Activated naive CD8-positive, alpha-beta T cell treated with anti-CD3 and anti-CD28 coated beads, Interleukin-2, amount 10 ng/mL, durations not matched to agents 7 days and 5 days (primary cell): ENCODE data around the gene ZDHHC13. TPM values are rescaled to one million over a fixed set of nuclear protein-coding genes. Genes with fewer than 3 reads are reported as not detected.

Source experiments
- ATAC-seq: fragments of 150-1000 bp; cut with Tn5 transposase; one replicate; pipeline ENCODE4 v1.10.0; 2021; ENCODE audit warnings: low read depth, moderate library complexity
- POLR2A ChIA-PET: fragments of 350-600 bp; sonication (Branson Sonifier 250); formaldehyde crosslinking; loops from one replicate; lab custom pipeline; 2021; ENCODE audit warnings: antibody characterized with exemption; lab: Charles Lee
- DNase-seq: peaks from one replicate; pipeline ENCODE4 v3.0.0; 2021
- H3K27ac Mint-ChIP-seq: one replicate; pipeline ENCODE4 v1.8.0; 2022; ENCODE audit warnings: mild to moderate bottlenecking, mixed read lengths
- H3K27me3 Mint-ChIP-seq: one replicate; pipeline ENCODE4 v1.8.0; 2022; ENCODE audit warnings: mild to moderate bottlenecking, moderate library complexity, mixed read lengths
- H3K36me3 Mint-ChIP-seq: one replicate; pipeline ENCODE4 v1.8.0; 2021; ENCODE audit warnings: mild to moderate bottlenecking, mixed read lengths
- H3K4me1 Mint-ChIP-seq: one replicate; pipeline ENCODE4 v1.8.0; 2021; ENCODE audit warnings: mixed read lengths
- H3K4me3 Mint-ChIP-seq: one replicate; pipeline ENCODE4 v1.8.0; 2022; ENCODE audit warnings: mild to moderate bottlenecking, moderate library complexity, mixed read lengths
- H3K9me3 Mint-ChIP-seq: one replicate; pipeline ENCODE4 v1.8.0; 2021; ENCODE audit warnings: mixed read lengths
- total RNA-seq, 2 experiments: library from RNA; stranded (reverse); gene quantifications; one replicate each; pipeline ENCODE4 v1.2.3, GENCODE V29; 2021

Gene ZDHHC13
- total RNA-seq, 2 experiments from 2014 or later, result 21.2 to 21.3 TPM

- Mint-ChIP-seq H3K27ac (no peak overlapping the region), H3K27me3 (peaks cover 16% of the 10 kb centered on the region), H3K4me3 (no peak overlapping the region), H3K4me1 (no peaks in the 10 kb centered on the region), H3K9me3 (no peaks in the 10 kb centered on the region), H3K36me3 (no peaks in the 10 kb centered on the region)
- DNase-seq, result no peak
- POLR2A ChIA-PET, result no interaction called here
- ATAC-seq, result no peak
These were observed 92.1 kb downstream of the ZDHHC13 start for GRCh38 chr11:19208959-19209546.

DNA sequence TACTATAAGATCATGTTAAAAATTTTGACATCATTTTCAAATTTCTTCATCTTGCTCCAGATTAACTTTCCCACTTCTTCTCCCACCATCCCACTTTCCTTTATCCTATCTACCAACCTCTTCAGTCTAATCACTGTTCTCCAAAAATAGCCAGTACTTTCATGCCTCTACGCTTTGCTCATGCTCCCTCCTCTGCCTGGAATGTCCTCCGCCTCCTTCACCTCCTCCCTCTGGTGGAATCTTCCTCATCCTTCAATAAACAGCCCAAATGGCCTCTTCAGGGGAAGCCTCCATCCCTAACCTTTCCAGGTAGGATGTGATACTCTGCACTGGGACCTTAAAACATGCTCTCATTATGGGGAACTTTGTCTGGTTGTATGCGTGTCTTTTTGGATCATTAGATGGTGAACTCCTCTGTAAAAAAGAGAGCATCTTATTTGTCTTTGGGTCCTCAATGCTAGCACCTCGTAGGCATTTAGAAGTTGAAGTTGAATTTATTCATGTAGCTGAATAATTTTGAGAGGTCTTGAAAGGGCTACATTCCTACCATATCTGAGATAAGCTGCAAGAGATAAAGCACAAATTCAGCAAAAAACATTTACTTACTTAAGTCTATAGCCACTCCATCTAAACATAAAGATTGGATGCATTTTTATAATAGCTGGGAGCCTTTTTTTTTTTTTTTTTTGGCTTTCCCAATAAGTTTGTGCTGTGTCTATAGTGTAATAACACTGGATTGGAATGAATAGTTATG is 92.8 kb downstream of the ZDHHC13 start:
- H3K27me3 Mint-ChIP-seq, result peaks cover 18% of the 10 kb centered on the region
- no peaks in the 10 kb centered on the region for H3K9me3 Mint-ChIP-seq
- ATAC-seq (no peak), DNase-seq (no peak)
- H3K4me1 Mint-ChIP-seq, result no peaks in the 10 kb centered on the region
- no peak overlapping the region for H3K27ac Mint-ChIP-seq
- H3K4me3 Mint-ChIP-seq, result no peak overlapping the region
- no peaks in the 10 kb centered on the region for H3K36me3 Mint-ChIP-seq
- POLR2A ChIA-PET, result no interaction called here

- H3K27ac Mint-ChIP-seq, result no peak overlapping the region
- POLR2A ChIA-PET, result no interaction called here
These were observed 99.1 kb downstream of the ZDHHC13 start for GRCh38 chr11:19216021-19216420.

GRCh38 chr11:19216709-19217374 is 99.9 kb downstream of the ZDHHC13 start:
- Mint-ChIP-seq H3K36me3 (no peaks in the 10 kb centered on the region), H3K9me3 (no peaks in the 10 kb centered on the region), H3K27ac (no peak overlapping the region), H3K4me3 (no peak overlapping the region), H3K4me1 (no peaks in the 10 kb centered on the region), H3K27me3 (peaks cover 25% of the 10 kb centered on the region)
- DNase-seq, result no peak
- POLR2A ChIA-PET, result no interaction called here
- ATAC-seq, result no peak

More at GRCh38 chr11:19216021-19216420, 99.1 kb downstream of the ZDHHC13 start:
- ATAC-seq, result no peak
- Mint-ChIP-seq H3K27me3 (peaks cover 25% of the 10 kb centered on the region), H3K36me3 (no peaks in the 10 kb centered on the region), H3K4me1 (no peaks in the 10 kb centered on the region), H3K4me3 (no peak overlapping the region), H3K9me3 (no peaks in the 10 kb centered on the region)
- DNase-seq, result no peak

- no peak for DNase-seq
- POLR2A ChIA-PET, result no interaction called here
- no peaks in the 10 kb centered on the region for H3K4me1 Mint-ChIP-seq
These were observed 101.2 kb downstream of the ZDHHC13 start for GRCh38 chr11:19218216-19218615.

GRCh38 chr11:19218786-19219460 is 102.0 kb downstream of the ZDHHC13 start:
- Mint-ChIP-seq H3K36me3 (peaks cover 13% of the 10 kb centered on the region), H3K4me3 (no peak overlapping the region), H3K27me3 (peaks cover 14% of the 10 kb centered on the region), H3K4me1 (no peaks in the 10 kb centered on the region), H3K9me3 (no peaks in the 10 kb centered on the region), H3K27ac (no peak overlapping the region)
- ATAC-seq (no peak), DNase-seq (no peak)
- POLR2A ChIA-PET, result no interaction called here

More at GRCh38 chr11:19218216-19218615, 101.2 kb downstream of the ZDHHC13 start:
- H3K4me3 Mint-ChIP-seq, result no peak overlapping the region
- ATAC-seq, result no peak
- peaks cover 20% of the 10 kb centered on the region for H3K27me3 Mint-ChIP-seq
- H3K36me3 Mint-ChIP-seq, result peaks cover 10% of the 10 kb centered on the region
- H3K9me3 Mint-ChIP-seq, result no peaks in the 10 kb centered on the region
- H3K27ac Mint-ChIP-seq, result no peak overlapping the region

DNA sequence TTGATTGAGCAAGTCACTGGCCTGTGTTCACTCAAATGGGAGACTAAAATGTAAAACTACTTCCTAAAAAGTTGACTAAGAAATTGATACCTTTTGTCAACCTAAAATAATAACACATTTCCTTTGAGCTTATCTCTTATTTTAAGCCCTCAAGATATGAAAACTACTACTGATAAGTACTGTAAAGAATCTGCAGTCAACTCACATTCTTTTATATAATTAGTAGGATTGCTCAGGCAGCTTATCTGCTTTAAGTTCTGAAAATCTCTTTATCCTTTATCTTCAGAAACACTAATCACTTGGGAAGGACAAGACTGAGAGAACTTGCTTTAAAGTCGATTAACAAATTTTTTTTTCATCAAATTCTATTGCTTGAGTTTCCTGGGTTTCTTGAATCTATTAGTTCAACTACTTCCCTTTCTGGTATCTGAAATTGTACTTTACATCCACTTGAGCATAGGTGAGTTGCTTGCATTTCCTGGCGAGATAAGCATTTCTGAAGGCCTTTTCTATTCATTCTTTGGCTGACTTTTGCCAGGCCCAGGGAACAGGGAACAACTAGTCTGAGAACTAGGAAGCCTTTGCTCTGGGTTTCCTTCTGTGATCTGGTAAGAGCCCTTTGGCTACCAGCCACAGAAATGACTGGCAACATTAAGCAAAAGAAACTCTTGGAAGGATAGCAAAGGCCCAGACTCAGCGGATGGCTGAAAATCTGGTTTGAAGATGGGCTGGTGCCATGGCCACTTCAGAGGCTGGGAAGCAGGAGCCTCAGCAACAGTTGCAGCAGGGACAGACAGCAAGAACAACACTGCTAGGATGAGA is 104.1 kb downstream of the ZDHHC13 start:
- no peaks in the 10 kb centered on the region for H3K4me1 Mint-ChIP-seq
- POLR2A ChIA-PET, result no interaction called here
- H3K4me3 Mint-ChIP-seq, result no peak overlapping the region
- ATAC-seq (no peak), DNase-seq (no peak)
- H3K36me3 Mint-ChIP-seq, result peaks cover 32% of the 10 kb centered on the region
- H3K9me3 Mint-ChIP-seq, result no peaks in the 10 kb centered on the region
- H3K27ac Mint-ChIP-seq, result no peak overlapping the region
- H3K27me3 Mint-ChIP-seq, result peaks cover 6% of the 10 kb centered on the region

- POLR2A ChIA-PET, result interaction anchor here (0.5 to 0.8 kb wide), 2 partner anchors 9 to 701 kb away, joined by 3 read pairs; no protein-coding TSS in a partner anchor
- Mint-ChIP-seq H3K27me3 (no peaks in the 10 kb centered on the region), H3K27ac (no peak overlapping the region), H3K9me3 (no peaks in the 10 kb centered on the region), H3K4me1 (peaks cover 1% of the 10 kb centered on the region), H3K4me3 (no peak overlapping the region), H3K36me3 (peaks cover 49% of the 10 kb centered on the region)
- ATAC-seq (no peak), DNase-seq (no peak)
These were observed 108.2 kb downstream of the ZDHHC13 start for GRCh38 chr11:19225123-19225522.

- no peak for ATAC-seq
These were observed 108.6 kb downstream of the ZDHHC13 start for GRCh38 chr11:19225581-19225980.

More at GRCh38 chr11:19225581-19225980, 108.6 kb downstream of the ZDHHC13 start:
- Mint-ChIP-seq H3K27me3 (no peaks in the 10 kb centered on the region), H3K4me3 (no peak overlapping the region), H3K36me3 (peaks cover 52% of the 10 kb centered on the region), H3K4me1 (peaks cover 2% of the 10 kb centered on the region), H3K27ac (no peak overlapping the region), H3K9me3 (no peaks in the 10 kb centered on the region)
- DNase-seq, result no peak
- POLR2A ChIA-PET, result no interaction called here

Other genes with a start within 250 kb of the ZDHHC13 start
- gene MRGPRX1, start 177.8 kb upstream of the ZDHHC13 start, total RNA-seq, result not detected
- not detected for gene MRGPRX2, start 56.5 kb upstream of the ZDHHC13 start, total RNA-seq
- gene CSRP3, start 84.8 kb downstream of the ZDHHC13 start, total RNA-seq, result not detected
- 10 to 100 TPM; 26.9 to 27.0 TPM for gene E2F8, start 123.8 kb downstream of the ZDHHC13 start, total RNA-seq